HCT116 (cell line): ENCODE measurements around the gene DHRS13. TPM values are rescaled to one million over a fixed set of nuclear protein-coding genes. Genes with fewer than 3 reads are reported as not detected.

Experiments
- ATAC-seq: fragments of 200-7000 bp; cut with Tn5 transposase; 2 replicates; pipeline ENCODE4 v1.9.1; 2020; ENCODE audit warnings: mild to moderate bottlenecking, moderate library complexity
- BruUV-seq: library from RNA; stranded (reverse); fragments of 400-500 nt; replicated peaks from 2 replicates; lab custom pipeline; 2021; lab: Mats Ljungman, UMichigan
- CTCF ChIA-PET: fragments of 300-600 bp; sonication (Branson Sonifier 250); formaldehyde crosslinking; loops from one replicate; lab custom pipeline; 2021; ENCODE audit warnings: antibody characterized with exemption; lab: Charles Lee
- POLR2A ChIA-PET: fragments of 300-600, 350-600 bp; sonication (Branson Sonifier 250); formaldehyde crosslinking; loops from one replicate; lab custom pipeline; 2021; ENCODE audit warnings: antibody characterized with exemption; lab: Charles Lee
- RAD21 ChIA-PET, 2 experiments: fragments of 300-600 bp; sonication (Branson Sonifier 250); formaldehyde crosslinking; loops; one replicate each; lab custom pipeline; 2023; ENCODE audit warnings: low total read pairs in 2 of 2; ENCODE audit not compliant: uncharacterized antibody in 2 of 2, unreplicated experiment in 2 of 2, low non-redundant PET in 1 of 2; lab: Charles Lee
- DNase-seq: peaks from one replicate; pipeline ENCODE4 v3.0.0-alpha.2; 2010; ENCODE audit warnings: low read depth, low spot score
- H2AFZ ChIP-seq: fragments of 200-600 bp; shearing (Covaris generic), sonication (generic); 2 replicates; pipeline ENCODE4 v1.6.1; 2017; ENCODE audit warnings: low read depth, mixed run types, mixed read lengths, antibody characterized with exemption, low read length; ENCODE audit not compliant: poor library complexity, severe bottlenecking
- H3K27ac ChIP-seq: 2 replicates; pipeline ENCODE4 v1.5.1; 2012; ENCODE audit warnings: low read depth, low read length
- H3K27me3 ChIP-seq: fragments of 200-600 bp; sonication (generic); 2 replicates; pipeline ENCODE4 v1.6.1; 2016; ENCODE audit warnings: mixed run types, low read length, mixed read lengths; ENCODE audit not compliant: insufficient read depth
- H3K36me3 ChIP-seq, 2 experiments: fragments of 200-500 bp in 1 of 2; fragments of 200-600 bp in 1 of 2; sonication (Bioruptor generic) in 1 of 2; sonication (generic) in 1 of 2; 2 replicates each; pipeline versions ENCODE4 v1.5.1 to v1.6.1; 2014 to 2016; ENCODE audit warnings: low read length in 2 of 2, inconsistent platforms in 1 of 2, mixed read lengths in 1 of 2, mixed run types in 1 of 2; ENCODE audit not compliant: insufficient read depth in 2 of 2, control insufficient read depth in 1 of 2
- H3K4me1 ChIP-seq, 2 experiments: fragments of 200-600 bp in 1 of 2; sonication (generic) in 1 of 2; 2 replicates each; pipeline versions ENCODE4 v1.5.1 to v1.6.1; 2012 to 2017; ENCODE audit warnings: low read length in 2 of 2, inconsistent platforms in 1 of 2, mild to moderate bottlenecking in 1 of 2, mixed read lengths in 1 of 2, mixed run types in 1 of 2, moderate library complexity in 1 of 2; ENCODE audit not compliant: insufficient read depth in 2 of 2, control insufficient read depth in 1 of 2
- H3K4me2 ChIP-seq: fragments of 200-600 bp; sonication (generic); 2 replicates; pipeline ENCODE4 v1.6.1; 2017; ENCODE audit warnings: mixed run types, low read length, mixed read lengths
- H3K4me3 ChIP-seq, 2 experiments: fragments of 200-600 bp in 1 of 2; sonication (generic) in 1 of 2; replicated peaks in 1 of 2; 2 replicates each; pipeline ENCODE4 v1.5.1; 2011 to 2016; ENCODE audit warnings: low read length in 2 of 2, control low read depth in 1 of 2, low read depth in 1 of 2, mild to moderate bottlenecking in 1 of 2, mixed read lengths in 1 of 2, mixed run types in 1 of 2
- H3K79me2 ChIP-seq: fragments of 200-600 bp; sonication (generic); 2 replicates; pipeline ENCODE4 v1.6.1; 2017; ENCODE audit warnings: mild to moderate bottlenecking, mixed run types, low read length, moderate library complexity, mixed read lengths; ENCODE audit not compliant: insufficient read depth
- H3K9ac ChIP-seq: fragments of 200-600 bp; sonication (generic); 2 replicates; pipeline ENCODE4 v1.6.1; 2016; ENCODE audit warnings: low read length, mixed read lengths
- H3K9me2 ChIP-seq: fragments of 200-600 bp; sonication (generic), shearing (Covaris generic); 2 replicates; pipeline ENCODE4 v1.6.1; 2017; ENCODE audit warnings: mixed run types, mild to moderate bottlenecking, moderate library complexity; ENCODE audit not compliant: insufficient read depth
- H3K9me3 ChIP-seq, 2 experiments: fragments of 200-500 bp in 1 of 2; fragments of 200-600 bp in 1 of 2; sonication (Bioruptor generic) in 1 of 2; sonication (generic) in 1 of 2; 2 replicates each; pipeline ENCODE4 v1.6.1; 2014 to 2017; ENCODE audit warnings: low read length in 2 of 2, mixed read lengths in 2 of 2, inconsistent platforms in 1 of 2, low read depth in 1 of 2, mild to moderate bottlenecking in 1 of 2, mixed run types in 1 of 2, moderate library complexity in 1 of 2; ENCODE audit not compliant: control insufficient read depth in 1 of 2, insufficient read depth in 1 of 2
- H4K20me1 ChIP-seq: fragments of 200-600 bp; sonication (generic), shearing (Covaris generic); 2 replicates; pipeline ENCODE4 v1.6.1; 2017; ENCODE audit warnings: mixed run types, mild to moderate bottlenecking, moderate library complexity; ENCODE audit not compliant: insufficient read depth
- CBX3 ChIP-seq: IDR thresholded peaks from 2 replicates; pipeline ENCODE4 v1.6.1; 2012; ENCODE audit warnings: low read depth
- ELF1 ChIP-seq: IDR thresholded peaks from 2 replicates; pipeline ENCODE4 v1.6.1; 2012; ENCODE audit warnings: low read depth, borderline replicate concordance
- EZH2 ChIP-seq: fragments of 200-600 bp; sonication (generic); IDR thresholded peaks from 2 replicates; pipeline ENCODE4 v1.6.1; 2017; ENCODE audit warnings: antibody characterized with exemption, mixed run types
- EZH2phosphoT487 ChIP-seq: fragments of 200-600 bp; IDR thresholded peaks from 2 replicates; pipeline ENCODE4 v1.6.1; 2018; ENCODE audit warnings: antibody characterized with exemption, borderline replicate concordance
- JUND ChIP-seq: IDR thresholded peaks from 2 replicates; pipeline ENCODE4 v1.6.1; 2012
- POLR2A ChIP-seq: IDR thresholded peaks from 2 replicates; pipeline ENCODE4 v1.7.0; 2011; ENCODE audit warnings: borderline replicate concordance; ENCODE audit not compliant: insufficient read depth, insufficient read length; ENCODE audit errors: extremely low read depth
- POLR2AphosphoS5 ChIP-seq: IDR thresholded peaks from 2 replicates; pipeline ENCODE4 v1.6.1; 2011; ENCODE audit warnings: mild to moderate bottlenecking, low read depth, low read length, moderate library complexity
- RAD21 ChIP-seq: IDR thresholded peaks from 2 replicates; pipeline ENCODE4 v1.6.1; 2012; ENCODE audit warnings: low read depth, mild to moderate bottlenecking
- SP1 ChIP-seq: IDR thresholded peaks from 2 replicates; pipeline ENCODE4 v1.6.1; 2012; ENCODE audit warnings: low read depth
- SRF ChIP-seq: IDR thresholded peaks from 2 replicates; pipeline ENCODE4 v1.6.1; 2012; ENCODE audit warnings: low read depth
- TCF7L2 ChIP-seq: IDR thresholded peaks from 2 replicates; pipeline ENCODE4 v1.7.0; 2011; ENCODE audit warnings: borderline replicate concordance, inconsistent platforms; ENCODE audit not compliant: insufficient read depth, insufficient read length; ENCODE audit errors: extremely low read depth
- ZFX ChIP-seq: fragments of 450-650 bp; IDR thresholded peaks from 2 replicates; pipeline ENCODE4 v1.6.1; 2017
- ZNF274 ChIP-seq: fragments of 200-500 bp; sonication (Bioruptor generic); IDR thresholded peaks from 2 replicates; pipeline ENCODE4 v1.6.1; 2014; ENCODE audit warnings: mild to moderate bottlenecking, low read depth, low read length, inconsistent platforms
- intact Hi-C: fragments of 100-400 bp; cut with micrococcal nuclease; formaldehyde crosslinking; loops from 2 replicates; pipeline ENCODE4 v1.10.0; 2022
- total RNA-seq: library from RNA; stranded (reverse); gene quantifications from one replicate; pipeline ENCODE4 v1.2.1, GENCODE V29; 2021; ENCODE audit not compliant: unreplicated experiment
- TF ChIP-seq, protein P1 (sequence below): IDR thresholded peaks from 2 replicates; pipeline ENCODE4 v1.6.1; 2011; ENCODE audit warnings: mild to moderate bottlenecking, low read length, moderate library complexity; ENCODE audit not compliant: insufficient replicate concordance; ENCODE audit errors: extremely low read depth
- TF ChIP-seq, protein P2 (sequence below): IDR thresholded peaks from 2 replicates; pipeline ENCODE4 v1.6.1; 2012; ENCODE audit warnings: low read depth
- TF ChIP-seq, protein P3 (sequence below): IDR thresholded peaks from 2 replicates; pipeline ENCODE4 v1.6.1; 2012
- TF ChIP-seq, protein P4 (sequence below), 3 experiments: fragments of 200-600 bp in 1 of 3; sonication (generic) in 1 of 3; IDR thresholded peaks in 2 of 3; conservative IDR thresholded peaks in 1 of 3; 2 replicates each; pipeline ENCODE4 v1.5.1; 2012 to 2017; ENCODE audit warnings: low read depth in 2 of 3, low read length in 2 of 3, antibody characterized with exemption in 1 of 3, borderline replicate concordance in 1 of 3, control low read depth in 1 of 3, mild to moderate bottlenecking in 1 of 3, mixed read lengths in 1 of 3, mixed run types in 1 of 3, moderate library complexity in 1 of 3; ENCODE audit not compliant: insufficient read depth in 1 of 3

Gene DHRS13
- total RNA-seq, 1 experiment from 2014 or later, result 13.5 TPM

DNA sequence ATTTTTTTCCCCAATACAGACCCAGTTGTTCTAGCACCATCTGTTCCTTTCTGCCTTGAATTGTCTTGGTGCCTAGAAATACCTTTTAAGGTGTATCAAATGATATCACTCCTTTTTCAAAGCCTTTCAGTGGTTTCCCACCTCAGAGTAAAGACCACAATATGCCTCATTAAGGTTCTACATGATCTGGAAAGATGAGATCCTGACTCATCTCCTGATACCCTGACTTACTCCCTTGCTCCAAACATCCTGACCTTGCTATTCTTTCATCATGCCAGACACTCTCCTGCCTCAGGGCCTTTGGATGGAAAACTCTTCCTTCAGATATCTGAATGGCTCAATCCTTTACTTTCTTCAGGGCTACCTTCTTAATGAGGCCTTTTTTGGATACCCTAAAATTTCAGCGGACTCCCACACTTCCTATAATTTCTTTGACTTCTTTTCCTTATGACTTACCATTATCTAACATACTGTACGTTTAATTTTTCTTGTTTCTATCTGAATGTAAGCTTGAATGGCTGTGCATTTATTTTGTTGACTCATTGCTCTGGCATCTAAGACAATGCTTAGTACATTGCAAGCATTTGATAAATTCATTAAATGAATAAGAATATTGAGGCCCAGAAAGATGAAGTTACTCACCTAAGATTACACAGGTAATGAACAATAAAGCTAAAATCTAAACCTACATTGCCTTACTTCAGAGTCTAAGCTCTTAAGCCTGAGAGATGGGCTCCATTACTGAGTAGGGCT, 24.5 kb downstream of the DHRS13 start:
- H2AFZ ChIP-seq, result no peak overlapping the region
- TF ChIP-seq, protein P1, sequence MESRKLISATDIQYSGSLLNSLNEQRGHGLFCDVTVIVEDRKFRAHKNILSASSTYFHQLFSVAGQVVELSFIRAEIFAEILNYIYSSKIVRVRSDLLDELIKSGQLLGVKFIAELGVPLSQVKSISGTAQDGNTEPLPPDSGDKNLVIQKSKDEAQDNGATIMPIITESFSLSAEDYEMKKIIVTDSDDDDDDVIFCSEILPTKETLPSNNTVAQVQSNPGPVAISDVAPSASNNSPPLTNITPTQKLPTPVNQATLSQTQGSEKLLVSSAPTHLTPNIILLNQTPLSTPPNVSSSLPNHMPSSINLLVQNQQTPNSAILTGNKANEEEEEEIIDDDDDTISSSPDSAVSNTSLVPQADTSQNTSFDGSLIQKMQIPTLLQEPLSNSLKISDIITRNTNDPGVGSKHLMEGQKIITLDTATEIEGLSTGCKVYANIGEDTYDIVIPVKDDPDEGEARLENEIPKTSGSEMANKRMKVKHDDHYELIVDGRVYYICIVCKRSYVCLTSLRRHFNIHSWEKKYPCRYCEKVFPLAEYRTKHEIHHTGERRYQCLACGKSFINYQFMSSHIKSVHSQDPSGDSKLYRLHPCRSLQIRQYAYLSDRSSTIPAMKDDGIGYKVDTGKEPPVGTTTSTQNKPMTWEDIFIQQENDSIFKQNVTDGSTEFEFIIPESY, result no peak
- TF ChIP-seq EZH2 (no peak), POLR2A (no peak), ELF1 (no peak), EZH2phosphoT487 (no peak), ZNF274 (no peak), ZFX (no peak), RAD21 (no peak), SP1 (no peak), TCF7L2 (no peak), CBX3 (no peak), POLR2AphosphoS5 (no peak), JUND (no peak), SRF (no peak)
- TF ChIP-seq, protein P2, sequence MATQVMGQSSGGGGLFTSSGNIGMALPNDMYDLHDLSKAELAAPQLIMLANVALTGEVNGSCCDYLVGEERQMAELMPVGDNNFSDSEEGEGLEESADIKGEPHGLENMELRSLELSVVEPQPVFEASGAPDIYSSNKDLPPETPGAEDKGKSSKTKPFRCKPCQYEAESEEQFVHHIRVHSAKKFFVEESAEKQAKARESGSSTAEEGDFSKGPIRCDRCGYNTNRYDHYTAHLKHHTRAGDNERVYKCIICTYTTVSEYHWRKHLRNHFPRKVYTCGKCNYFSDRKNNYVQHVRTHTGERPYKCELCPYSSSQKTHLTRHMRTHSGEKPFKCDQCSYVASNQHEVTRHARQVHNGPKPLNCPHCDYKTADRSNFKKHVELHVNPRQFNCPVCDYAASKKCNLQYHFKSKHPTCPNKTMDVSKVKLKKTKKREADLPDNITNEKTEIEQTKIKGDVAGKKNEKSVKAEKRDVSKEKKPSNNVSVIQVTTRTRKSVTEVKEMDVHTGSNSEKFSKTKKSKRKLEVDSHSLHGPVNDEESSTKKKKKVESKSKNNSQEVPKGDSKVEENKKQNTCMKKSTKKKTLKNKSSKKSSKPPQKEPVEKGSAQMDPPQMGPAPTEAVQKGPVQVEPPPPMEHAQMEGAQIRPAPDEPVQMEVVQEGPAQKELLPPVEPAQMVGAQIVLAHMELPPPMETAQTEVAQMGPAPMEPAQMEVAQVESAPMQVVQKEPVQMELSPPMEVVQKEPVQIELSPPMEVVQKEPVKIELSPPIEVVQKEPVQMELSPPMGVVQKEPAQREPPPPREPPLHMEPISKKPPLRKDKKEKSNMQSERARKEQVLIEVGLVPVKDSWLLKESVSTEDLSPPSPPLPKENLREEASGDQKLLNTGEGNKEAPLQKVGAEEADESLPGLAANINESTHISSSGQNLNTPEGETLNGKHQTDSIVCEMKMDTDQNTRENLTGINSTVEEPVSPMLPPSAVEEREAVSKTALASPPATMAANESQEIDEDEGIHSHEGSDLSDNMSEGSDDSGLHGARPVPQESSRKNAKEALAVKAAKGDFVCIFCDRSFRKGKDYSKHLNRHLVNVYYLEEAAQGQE, result no peak
- TF ChIP-seq, protein P3, sequence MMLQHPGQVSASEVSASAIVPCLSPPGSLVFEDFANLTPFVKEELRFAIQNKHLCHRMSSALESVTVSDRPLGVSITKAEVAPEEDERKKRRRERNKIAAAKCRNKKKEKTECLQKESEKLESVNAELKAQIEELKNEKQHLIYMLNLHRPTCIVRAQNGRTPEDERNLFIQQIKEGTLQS, result no peak
- TF ChIP-seq, protein P4, sequence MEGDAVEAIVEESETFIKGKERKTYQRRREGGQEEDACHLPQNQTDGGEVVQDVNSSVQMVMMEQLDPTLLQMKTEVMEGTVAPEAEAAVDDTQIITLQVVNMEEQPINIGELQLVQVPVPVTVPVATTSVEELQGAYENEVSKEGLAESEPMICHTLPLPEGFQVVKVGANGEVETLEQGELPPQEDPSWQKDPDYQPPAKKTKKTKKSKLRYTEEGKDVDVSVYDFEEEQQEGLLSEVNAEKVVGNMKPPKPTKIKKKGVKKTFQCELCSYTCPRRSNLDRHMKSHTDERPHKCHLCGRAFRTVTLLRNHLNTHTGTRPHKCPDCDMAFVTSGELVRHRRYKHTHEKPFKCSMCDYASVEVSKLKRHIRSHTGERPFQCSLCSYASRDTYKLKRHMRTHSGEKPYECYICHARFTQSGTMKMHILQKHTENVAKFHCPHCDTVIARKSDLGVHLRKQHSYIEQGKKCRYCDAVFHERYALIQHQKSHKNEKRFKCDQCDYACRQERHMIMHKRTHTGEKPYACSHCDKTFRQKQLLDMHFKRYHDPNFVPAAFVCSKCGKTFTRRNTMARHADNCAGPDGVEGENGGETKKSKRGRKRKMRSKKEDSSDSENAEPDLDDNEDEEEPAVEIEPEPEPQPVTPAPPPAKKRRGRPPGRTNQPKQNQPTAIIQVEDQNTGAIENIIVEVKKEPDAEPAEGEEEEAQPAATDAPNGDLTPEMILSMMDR (IDR thresholded peaks at IDR 0.05 in 2 of 3, conservative IDR thresholded peaks at IDR 0.05 in 1 of 3; ENCODE audit: borderline replicate concordance in 1 of 3, insufficient read depth in 1 of 3, low read depth in 2 of 3, low read length in 2 of 3), result no peak
- H3K9me3 ChIP-seq, result no peaks in the 10 kb centered on the region
- no peak overlapping the region for H3K27ac ChIP-seq
- intact Hi-C loops, result no loop called here
- ChIA-PET RAD21 (interaction anchor here (1.0 to 2.3 kb wide), 6 partner anchors 111 to 151 kb away, joined by 3 to 10 read pairs (median 6); partner anchors contain the start of genes NEK8 (in 1 of the 2) and TLCD1 (in 1 of the 2)), CTCF (interaction anchor here (1.2 to 2.4 kb wide), 5 partner anchors 15 to 150 kb away, joined by 3 to 57 read pairs (median 6); partner anchors contain the start of genes NEK8 and TLCD1), POLR2A (interaction anchor here (0.8 to 1.2 kb wide), 2 partner anchors 36 to 153 kb away, joined by 3 read pairs; partner anchors contain the start of gene FAM222B)
- H3K4me3 ChIP-seq, result no peak overlapping the region
- peaks cover 0 to 5% of the 10 kb centered on the region in 2 experiments; a peak in 1 of 4 replicates for H3K36me3 ChIP-seq
- ATAC-seq (no peak), DNase-seq (no peak)
- BruUV-seq, result no TSS peak
- no peak overlapping the region for H3K4me2 ChIP-seq
- no peak overlapping the region for H3K9ac ChIP-seq
- H4K20me1 ChIP-seq, result no peaks in the 10 kb centered on the region
- H3K79me2 ChIP-seq, result no peaks in the 10 kb centered on the region
- no peaks in the 10 kb centered on the region for H3K9me2 ChIP-seq
- no peaks in the 10 kb centered on the region for H3K27me3 ChIP-seq
- H3K4me1 ChIP-seq, result no peaks in the 10 kb centered on the region; a peak in 1 of 4 replicates
